SK-N-SH treated with all-trans-retinoic acid at 6 μM for 48 hours (cell line): ENCODE data around the gene NDC80.

Experiments used
- ARNTL ChIP-seq: fragments of 450-650 bp; formaldehyde crosslinking; IDR thresholded peaks from 2 replicates; pipeline ENCODE4 v1.5.0; 2020; ENCODE audit warnings: low read depth, mild to moderate bottlenecking, moderate library complexity, borderline replicate concordance
- CSDC2 ChIP-seq: fragments of 250-450 bp; sonication (Bioruptor Pico); IDR thresholded peaks from 2 replicates; pipeline ENCODE4 v1.5.0; 2020; ENCODE audit warnings: mild to moderate bottlenecking, moderate library complexity
- ESRRG ChIP-seq: fragments of 250-450 bp; sonication (Bioruptor Pico); IDR thresholded peaks from 2 replicates; pipeline ENCODE4 v1.6.1; 2021; ENCODE audit warnings: mild to moderate bottlenecking
- ISL1 ChIP-seq: fragments of 250-450 bp; sonication (Bioruptor Pico); IDR thresholded peaks from 2 replicates; pipeline ENCODE4 v2.1.2; 2022; ENCODE audit warnings: mild to moderate bottlenecking, moderate library complexity
- OSR1 ChIP-seq: fragments of 250-450 bp; sonication (Bioruptor Pico); IDR thresholded peaks from 2 replicates; pipeline ENCODE4 v1.8.0; 2022; ENCODE audit warnings: moderate library complexity, mild to moderate bottlenecking, inconsistent platforms
- PATZ1 ChIP-seq: fragments of 250-450 bp; sonication (Bioruptor Pico); IDR thresholded peaks from 2 replicates; pipeline ENCODE4 v1.8.0; 2020; ENCODE audit warnings: mild to moderate bottlenecking, moderate library complexity, borderline replicate concordance
- POU6F1 ChIP-seq: fragments of 250-450 bp; sonication (Bioruptor Pico); IDR thresholded peaks from 2 replicates; pipeline ENCODE4 v1.8.0; 2021; ENCODE audit warnings: low read depth, mild to moderate bottlenecking, moderate library complexity, borderline replicate concordance
- RARB ChIP-seq: fragments of 250-450 bp; sonication (Bioruptor Pico); IDR thresholded peaks from 2 replicates; pipeline ENCODE4 v1.8.0; 2021; ENCODE audit warnings: mild to moderate bottlenecking, moderate library complexity
- SNAI2 ChIP-seq: fragments of 250-450 bp; sonication (Bioruptor Pico); IDR thresholded peaks from 2 replicates; pipeline ENCODE4 v1.5.0; 2020; ENCODE audit warnings: mild to moderate bottlenecking, moderate library complexity
- TOX ChIP-seq: fragments of 250-450 bp; sonication (Bioruptor Pico); IDR thresholded peaks from 2 replicates; pipeline ENCODE4 v1.8.0; 2021; ENCODE audit warnings: mild to moderate bottlenecking, moderate library complexity, borderline replicate concordance
- ZC3H10 ChIP-seq: fragments of 250-450 bp; sonication (Bioruptor Pico); IDR thresholded peaks from 2 replicates; pipeline ENCODE4 v1.5.1; 2021; ENCODE audit warnings: mild to moderate bottlenecking, moderate library complexity
- ZFP3 ChIP-seq: fragments of 250-450 bp; sonication (Bioruptor Pico); IDR thresholded peaks from 2 replicates; pipeline ENCODE4 v1.5.0; 2020; ENCODE audit warnings: mild to moderate bottlenecking, moderate library complexity
- ZFP30 ChIP-seq: fragments of 450-650 bp; formaldehyde crosslinking; IDR thresholded peaks from 2 replicates; pipeline ENCODE4 v1.5.0; 2022; ENCODE audit warnings: mild to moderate bottlenecking, moderate library complexity
- ZNF565 ChIP-seq: fragments of 450-650 bp; formaldehyde crosslinking; conservative IDR thresholded peaks from 2 replicates; pipeline ENCODE4 v1.5.0; 2020; ENCODE audit warnings: low read depth, mild to moderate bottlenecking, moderate library complexity

- TF ChIP-seq ZNF565 (CRISPR knock-in tag) (no peak), ZC3H10 (CRISPR knock-in tag) (no peak), ESRRG (no peak), ZFP3 (no peak), OSR1 (CRISPR knock-in tag) (no peak), PATZ1 (CRISPR knock-in tag) (no peak), POU6F1 (CRISPR knock-in tag) (no peak), RARB (no peak), ZFP30 (no peak), ARNTL (no peak), TOX (no peak), CSDC2 (CRISPR knock-in tag) (no peak), SNAI2 (CRISPR knock-in tag) (no peak), ISL1 (no peak)
These were observed 35.3 kb upstream of the NDC80 start for GRCh38 chr18:2536063-2536462.
